ENCODE results near the gene UCP2.

The UCP2 gene

GRCh38 chr11:73969091-73969490 is 13.6 kb downstream of the UCP2 start:
- no peak for DNase-seq

GRCh38 chr11:73968356-73968966 is 14.2 kb downstream of the UCP2 start:
- DNase-seq, result no peak

- DNase-seq, result no peak
Observed at GRCh38 chr11:73965764-73966121, 16.9 kb downstream of the UCP2 start.

DNA sequence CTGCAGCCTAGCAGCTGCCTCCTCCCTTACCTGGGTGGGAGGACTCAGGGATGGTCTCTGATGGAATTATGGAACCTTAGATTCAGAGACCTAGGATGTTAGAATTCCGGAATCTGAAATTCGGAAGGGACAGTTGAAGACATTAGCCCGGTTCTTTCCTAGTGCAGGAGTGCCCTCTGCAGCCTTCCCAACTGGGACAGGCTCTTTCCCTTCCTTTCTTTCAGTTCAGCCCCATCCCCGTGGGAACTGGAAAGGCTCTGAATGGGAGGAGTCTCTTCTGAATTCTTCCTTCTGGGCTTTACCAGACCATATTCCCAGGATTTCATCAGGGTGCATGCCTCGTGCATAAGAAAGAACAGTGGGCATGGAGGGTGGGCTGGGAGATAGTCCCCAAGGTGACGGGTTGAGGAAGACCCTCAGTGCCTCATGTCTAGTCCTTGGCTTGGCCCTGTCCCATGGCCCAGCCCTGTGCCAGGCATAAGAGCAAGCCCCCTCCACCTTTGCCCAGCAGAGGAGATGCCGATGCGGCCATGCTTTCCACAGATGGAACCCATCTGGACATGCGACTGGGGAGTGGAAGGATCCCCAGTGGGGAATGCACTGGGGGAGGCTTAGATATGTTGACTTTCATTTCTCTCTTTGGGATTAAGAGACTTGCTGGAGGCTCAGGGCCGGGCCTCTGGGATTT is 17.4 kb downstream of the UCP2 start:
- no peak for DNase-seq

GRCh38 chr11:73963861-73964260 is 18.8 kb downstream of the UCP2 start:
- DNase-seq, result no peak

GRCh38 chr11:73962101-73962705 is 20.4 kb downstream of the UCP2 start:
- no peak for DNase-seq

DNA sequence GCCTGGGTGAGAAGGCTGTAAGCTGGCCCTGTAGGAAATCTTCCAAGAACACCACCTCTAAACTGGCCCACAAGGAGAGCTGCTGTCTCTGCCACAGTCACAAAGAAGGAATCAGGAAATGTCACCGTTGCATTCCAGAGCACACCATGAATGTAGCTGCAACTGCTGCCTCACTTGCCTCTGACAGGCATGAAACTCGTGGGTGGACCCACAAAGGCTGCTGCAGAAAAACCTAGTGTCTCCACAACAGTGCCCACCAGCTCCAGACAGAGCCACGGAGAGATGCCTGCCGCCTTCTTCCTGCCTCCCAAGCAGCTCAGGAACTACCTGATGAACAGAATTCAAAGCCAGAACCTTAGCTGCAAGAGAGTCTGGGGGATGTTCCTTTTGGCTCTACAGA is 21.3 kb downstream of the UCP2 start:
- DNase-seq, result no peak

GRCh38 chr11:73958521-73959141 is 24.0 kb downstream of the UCP2 start:
- no peak for DNase-seq

DNA sequence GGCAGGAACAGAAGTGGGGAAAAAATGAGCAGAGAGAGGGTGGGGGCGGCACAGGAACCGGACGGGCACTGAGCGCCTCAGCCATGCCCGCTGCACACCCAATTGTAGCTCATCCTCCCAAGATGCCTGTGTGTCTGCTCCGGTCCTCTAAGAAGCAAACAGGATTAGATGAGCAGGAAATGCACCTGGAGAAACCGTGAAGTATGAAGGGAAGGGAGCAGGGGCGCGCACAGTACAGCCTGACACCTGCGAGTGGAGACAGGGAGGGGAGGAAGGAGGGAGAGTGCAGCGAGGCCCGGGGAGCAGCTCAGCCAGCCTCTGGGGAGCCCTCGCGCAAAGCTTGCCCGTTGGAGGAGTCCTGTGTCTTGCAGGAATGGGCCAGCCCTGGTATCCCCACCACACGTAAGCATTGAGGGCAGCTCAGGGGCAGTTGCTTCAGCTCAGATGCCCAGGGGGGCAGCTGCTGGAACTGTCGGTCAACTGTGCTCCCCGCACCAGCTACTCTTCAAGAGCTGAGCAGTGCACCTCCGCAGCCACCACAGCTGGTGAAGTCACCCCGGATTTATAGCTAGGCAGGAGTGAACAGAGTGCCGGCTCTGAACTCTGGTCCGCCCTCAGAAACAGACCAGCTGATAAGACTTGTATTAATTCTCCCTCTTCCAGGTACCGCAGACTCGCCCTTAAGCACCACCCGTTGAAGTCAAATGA is 24.8 kb downstream of the UCP2 start:
- DNase-seq, result no peak

- no peak for DNase-seq
Observed at GRCh38 chr11:73956876-73957653, 25.6 kb downstream of the UCP2 start.

- DNase-seq, result no peak
Observed at GRCh38 chr11:73951797-73952196, 30.8 kb downstream of the UCP2 start.

GRCh38 chr11:73950869-73951710 is 31.6 kb downstream of the UCP2 start, which contains the start of gene DNAJB13:
DNAJB13 (plus strand) TSS chr11:73951026; CDS start chr11:73951070, 44 bp downstream.
- peak; percentile 21 for DNase-seq

DNA sequence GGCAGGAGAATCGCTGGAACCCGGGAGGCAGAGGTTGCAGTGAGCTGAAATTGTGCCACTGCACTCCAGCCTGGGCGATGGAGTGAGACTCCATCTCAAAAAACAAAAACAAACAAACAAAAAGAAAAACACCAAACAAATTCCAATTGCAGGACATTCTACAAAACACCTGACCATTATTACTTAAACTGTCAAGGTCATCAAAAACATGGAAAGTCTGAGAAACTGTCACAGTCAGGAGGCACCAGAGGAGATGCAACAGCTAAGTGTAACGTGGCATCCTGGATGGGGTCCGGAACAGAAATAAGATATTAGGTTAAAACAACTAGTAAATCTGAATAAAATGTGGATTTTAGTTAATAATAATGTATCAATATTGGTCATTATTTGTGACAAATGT is 32.7 kb downstream of the UCP2 start:
- DNase-seq, result no peak

DNA sequence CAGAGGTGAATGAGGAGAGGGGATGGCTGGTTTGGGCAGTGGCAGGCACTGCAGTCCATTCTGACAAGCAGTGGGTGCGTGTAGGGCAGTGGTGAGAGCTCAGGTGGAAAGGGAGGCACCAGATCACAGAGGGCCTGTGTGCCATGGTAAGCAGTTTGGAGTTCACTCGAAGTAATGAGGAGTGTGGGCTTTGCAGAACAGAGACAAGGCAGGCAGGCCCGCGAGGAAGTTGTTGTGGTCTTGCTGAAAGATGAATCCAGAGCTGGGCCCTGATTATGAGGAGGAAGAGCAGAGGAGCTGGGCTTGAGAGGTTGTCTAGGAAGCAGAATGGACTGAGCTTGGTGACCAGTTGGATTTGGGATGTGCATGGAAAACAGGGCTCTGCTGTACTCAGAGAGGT is 33.4 kb downstream of the UCP2 start:
- DNase-seq, result no peak

- DNase-seq, result no peak
Observed at GRCh38 chr11:73946798-73947458, 35.7 kb downstream of the UCP2 start.

DNA sequence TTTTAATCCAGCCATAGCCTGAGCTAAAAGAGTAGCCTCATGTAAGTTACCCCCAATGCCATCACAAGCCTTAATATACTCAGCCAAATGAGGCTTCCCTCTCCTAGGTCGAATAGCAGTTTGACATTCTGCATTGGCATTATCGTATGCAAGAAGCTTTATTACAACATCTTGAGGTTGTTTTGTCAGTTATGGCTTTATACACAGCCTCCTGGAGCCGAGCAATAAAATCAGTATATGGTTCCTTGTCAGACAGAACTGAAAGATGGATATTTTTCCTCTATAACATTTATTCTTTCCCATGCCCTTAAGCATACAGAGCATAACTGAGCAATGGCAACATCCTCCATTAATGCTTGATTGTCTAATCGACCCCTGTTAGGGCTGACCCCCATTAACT is 37.2 kb downstream of the UCP2 start:
- no peak for DNase-seq

GRCh38 chr11:73944901-73945300 is 37.7 kb downstream of the UCP2 start:
- DNase-seq, result no peak

DNA sequence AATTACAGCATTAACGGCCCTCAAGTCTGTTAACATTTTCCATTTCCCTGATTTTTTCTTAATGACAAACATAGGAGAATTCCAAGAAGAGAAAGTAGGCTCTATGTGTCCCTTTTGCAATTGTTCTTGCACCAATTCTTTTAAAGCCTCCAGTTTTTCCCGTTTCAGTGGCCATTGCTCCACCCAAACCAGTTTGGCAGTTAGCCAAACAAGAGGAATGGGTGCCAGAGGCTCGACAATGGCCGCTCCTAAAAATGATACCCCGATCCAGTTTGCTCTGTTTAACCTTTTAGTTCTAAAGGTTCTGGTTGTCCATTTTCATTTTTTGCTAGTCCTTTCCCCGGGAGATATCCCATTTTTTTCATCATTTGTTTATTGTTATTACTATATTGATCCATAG is 38.6 kb downstream of the UCP2 start:
- DNase-seq, result no peak

- DNase-seq, result no peak
Observed at GRCh38 chr11:73942010-73942409, 40.6 kb downstream of the UCP2 start.

DNA sequence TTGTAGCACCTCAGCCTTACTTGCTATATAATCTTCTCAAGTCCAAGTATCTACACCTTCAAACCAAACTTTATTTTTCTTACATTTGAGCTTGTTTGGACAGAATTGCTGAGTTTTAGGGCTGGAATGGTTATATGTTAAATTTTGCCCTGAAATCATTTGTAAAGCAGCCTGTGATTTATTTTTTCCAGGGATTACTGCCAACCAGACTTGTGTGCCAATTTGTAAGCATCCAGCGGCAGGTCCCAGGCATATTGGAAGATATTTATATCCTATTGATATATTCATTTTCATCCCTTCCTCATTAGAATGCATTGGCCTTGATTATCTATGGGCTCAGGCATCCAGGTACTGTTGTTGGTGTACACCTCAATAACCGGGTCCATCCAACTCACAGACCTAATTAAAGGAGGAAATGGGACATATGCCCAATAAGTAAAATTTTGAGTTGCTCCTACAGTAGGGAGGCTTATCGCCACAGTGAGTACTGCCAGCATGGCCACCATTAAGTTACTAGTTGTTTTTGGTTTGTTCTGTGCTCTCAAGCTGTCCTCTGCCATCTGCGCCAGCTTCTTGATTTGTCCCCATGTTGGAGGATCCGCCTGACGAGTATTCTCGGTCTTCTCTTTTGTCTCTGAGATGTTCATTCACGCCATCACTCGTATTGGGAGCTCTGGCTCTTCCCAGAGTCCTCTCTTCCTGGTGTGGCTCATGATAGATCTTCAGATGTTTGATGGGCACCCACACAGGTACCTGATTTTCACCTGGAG is 41.7 kb downstream of the UCP2 start:
- DNase-seq, result no peak

All from CD4-positive, alpha-beta T cell treated with Interleukin-17A for 4 hours (primary cell).